ENCODE data around the gene SCEL. TPM values are rescaled to one million over a fixed set of nuclear protein-coding genes. Genes with fewer than 3 reads are reported as not detected.

SCEL gene
- total RNA-seq, 2 experiments from 2014 or later = not detected

DNA sequence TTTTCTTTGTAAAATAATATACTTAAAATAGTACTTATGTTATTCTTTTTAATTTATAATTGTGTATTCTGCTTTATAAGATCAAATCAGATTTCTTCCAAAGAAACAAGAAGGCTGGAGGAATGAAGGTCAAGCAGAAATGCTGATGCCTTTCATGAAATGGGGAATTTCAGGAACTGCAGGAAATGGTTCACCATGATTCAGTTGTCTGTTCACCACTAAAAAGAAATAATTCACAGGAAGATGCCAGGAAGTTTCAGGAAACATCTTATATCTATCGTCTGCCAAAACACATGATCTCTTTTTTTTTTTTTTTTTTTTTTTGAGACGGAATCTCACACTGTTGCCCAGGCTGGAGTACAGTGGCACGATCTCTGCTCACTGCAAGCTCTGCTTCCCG, 15.7 kb upstream of the SCEL start:
- no peaks in the 10 kb centered on the region for H3K4me1 Mint-ChIP-seq (ENCODE audit: low read depth)
- Histone ChIP-seq H3K4me1 (ENCODE audit: insufficient read depth, low read length) (no peaks in the 10 kb centered on the region), H3K36me3 (ENCODE audit: insufficient read depth, low read length) (no peaks in the 10 kb centered on the region), H3K4me3 (ENCODE audit: low read length) (no peak overlapping the region), H3K27me3 (ENCODE audit: control insufficient read depth in 1 of 2, insufficient read depth in 2 of 2, low read length in 2 of 2) (no peaks in the 10 kb centered on the region), H3K27ac (ENCODE audit: low read depth in 1 of 2, low read length in 2 of 2) (no peak overlapping the region), H3K9me3 (ENCODE audit: control insufficient read depth in 1 of 2, insufficient read depth in 1 of 2, low read length in 2 of 2) (no peaks in the 10 kb centered on the region)
- ChIA-PET CTCF (no interaction called here), POLR2A (no interaction called here)
- DNase-seq = no peak
- H3K36me3 Mint-ChIP-seq (ENCODE audit: low read depth) = no peaks in the 10 kb centered on the region
- no peak for ATAC-seq (ENCODE audit: poor library complexity)
- intact Hi-C loops (cut with DNase I, micrococcal nuclease) = no loop called here
- H3K27ac Mint-ChIP-seq = no peak overlapping the region
- H3K27me3 Mint-ChIP-seq = no peaks in the 10 kb centered on the region
- TF ChIP-seq, protein P1, sequence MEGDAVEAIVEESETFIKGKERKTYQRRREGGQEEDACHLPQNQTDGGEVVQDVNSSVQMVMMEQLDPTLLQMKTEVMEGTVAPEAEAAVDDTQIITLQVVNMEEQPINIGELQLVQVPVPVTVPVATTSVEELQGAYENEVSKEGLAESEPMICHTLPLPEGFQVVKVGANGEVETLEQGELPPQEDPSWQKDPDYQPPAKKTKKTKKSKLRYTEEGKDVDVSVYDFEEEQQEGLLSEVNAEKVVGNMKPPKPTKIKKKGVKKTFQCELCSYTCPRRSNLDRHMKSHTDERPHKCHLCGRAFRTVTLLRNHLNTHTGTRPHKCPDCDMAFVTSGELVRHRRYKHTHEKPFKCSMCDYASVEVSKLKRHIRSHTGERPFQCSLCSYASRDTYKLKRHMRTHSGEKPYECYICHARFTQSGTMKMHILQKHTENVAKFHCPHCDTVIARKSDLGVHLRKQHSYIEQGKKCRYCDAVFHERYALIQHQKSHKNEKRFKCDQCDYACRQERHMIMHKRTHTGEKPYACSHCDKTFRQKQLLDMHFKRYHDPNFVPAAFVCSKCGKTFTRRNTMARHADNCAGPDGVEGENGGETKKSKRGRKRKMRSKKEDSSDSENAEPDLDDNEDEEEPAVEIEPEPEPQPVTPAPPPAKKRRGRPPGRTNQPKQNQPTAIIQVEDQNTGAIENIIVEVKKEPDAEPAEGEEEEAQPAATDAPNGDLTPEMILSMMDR (IDR thresholded peaks at IDR 0.05) = no peak
- H3K9me3 Mint-ChIP-seq = no peaks in the 10 kb centered on the region
- H3K4me3 Mint-ChIP-seq = no peak overlapping the region

DNA sequence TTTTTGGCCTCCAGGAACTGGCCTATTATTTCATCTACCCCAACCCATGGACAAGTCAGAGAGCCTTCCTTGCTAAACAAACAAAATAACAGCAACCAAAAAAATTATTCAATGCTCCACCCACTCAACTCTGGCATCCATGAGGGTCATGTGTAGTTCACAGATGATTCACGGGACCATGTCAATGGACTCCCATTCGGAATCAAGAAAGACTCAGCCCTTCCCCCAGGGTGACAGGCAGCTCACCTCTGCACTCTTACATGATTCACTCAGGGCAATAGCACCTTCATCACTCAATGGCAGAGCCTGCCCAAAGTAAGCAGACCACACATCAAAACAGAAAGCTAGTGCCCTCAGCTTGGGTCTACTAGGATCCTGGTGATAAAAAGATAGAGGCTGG, 14.3 kb upstream of the SCEL start:
- POLR2A ChIA-PET = no interaction called here
- DNase-seq (no peak), ATAC-seq (ENCODE audit: poor library complexity) (no peak)
- Mint-ChIP-seq H3K36me3 (ENCODE audit: low read depth) (no peaks in the 10 kb centered on the region), H3K9me3 (no peaks in the 10 kb centered on the region), H3K27ac (no peak overlapping the region), H3K4me1 (ENCODE audit: low read depth) (no peaks in the 10 kb centered on the region), H3K4me3 (no peak overlapping the region), H3K27me3 (no peaks in the 10 kb centered on the region)
- H3K36me3 ChIP-seq (ENCODE audit: insufficient read depth, low read length) = no peaks in the 10 kb centered on the region
- no peak overlapping the region for H3K4me3 ChIP-seq (ENCODE audit: low read length)
- TF ChIP-seq, protein P1 (IDR thresholded peaks at IDR 0.05) = no peak
- H3K27ac ChIP-seq (ENCODE audit: low read depth in 1 of 2, low read length in 2 of 2) = no peak overlapping the region
- H3K9me3 ChIP-seq (ENCODE audit: control insufficient read depth in 1 of 2, insufficient read depth in 1 of 2, low read length in 2 of 2) = no peaks in the 10 kb centered on the region
- H3K4me1 ChIP-seq (ENCODE audit: insufficient read depth, low read length) = no peaks in the 10 kb centered on the region
- CTCF ChIA-PET = no interaction called here
- intact Hi-C loops (cut with DNase I, micrococcal nuclease) = no loop called here
- no peaks in the 10 kb centered on the region for H3K27me3 ChIP-seq (ENCODE audit: control insufficient read depth in 1 of 2, insufficient read depth in 2 of 2, low read length in 2 of 2)

DNA sequence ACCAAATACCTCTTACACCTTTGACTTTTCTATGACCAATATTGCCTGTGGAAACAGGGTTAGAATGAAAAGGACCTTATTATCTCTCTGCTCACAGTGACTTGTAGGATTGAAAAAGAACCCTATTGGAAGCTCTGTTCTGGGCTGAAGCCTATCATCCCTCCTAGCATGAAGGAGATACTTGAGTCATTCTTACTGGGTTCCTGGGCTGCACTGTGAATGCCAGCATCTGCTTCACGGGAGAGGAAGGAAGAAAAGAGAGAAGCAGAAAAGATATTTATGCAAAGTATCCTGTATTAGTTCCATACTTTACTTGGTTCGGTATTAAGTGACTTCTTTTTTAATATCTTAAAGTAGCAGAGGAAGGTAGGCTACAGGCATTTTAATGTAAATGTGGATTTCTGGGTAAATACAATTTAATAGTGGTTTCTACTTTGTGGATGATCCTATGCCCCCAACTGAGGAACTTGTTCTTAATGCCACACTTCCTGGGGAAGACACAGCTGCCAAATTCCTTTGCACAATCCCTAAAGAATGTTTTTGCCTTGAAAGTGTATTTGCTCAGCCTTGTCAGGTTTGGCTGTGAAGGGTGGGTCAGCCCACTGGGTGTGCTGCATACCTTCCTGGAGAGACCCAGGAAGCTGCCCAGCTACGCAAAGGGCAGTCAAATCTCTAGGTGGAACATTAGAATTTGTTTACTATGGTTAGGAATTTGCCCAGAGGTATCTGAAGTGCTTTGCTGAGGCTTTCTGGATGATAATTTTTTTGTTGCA, 13.7 kb upstream of the SCEL start:
- H3K9me3 ChIP-seq (ENCODE audit: control insufficient read depth in 1 of 2, insufficient read depth in 1 of 2, low read length in 2 of 2) = no peaks in the 10 kb centered on the region
- H3K27ac ChIP-seq (ENCODE audit: low read depth in 1 of 2, low read length in 2 of 2) = no peak overlapping the region
- H3K4me3 ChIP-seq (ENCODE audit: low read length) = no peak overlapping the region
- no peaks in the 10 kb centered on the region for H3K36me3 ChIP-seq (ENCODE audit: insufficient read depth, low read length)
- TF ChIP-seq, protein P1 (IDR thresholded peaks at IDR 0.05) = no peak
- ChIA-PET CTCF (no interaction called here), POLR2A (no interaction called here)
- H3K36me3 Mint-ChIP-seq (ENCODE audit: low read depth) = no peaks in the 10 kb centered on the region
- ATAC-seq (ENCODE audit: poor library complexity) (no peak), DNase-seq (no peak)
- H3K27me3 Mint-ChIP-seq = no peaks in the 10 kb centered on the region
- no peaks in the 10 kb centered on the region for H3K27me3 ChIP-seq (ENCODE audit: control insufficient read depth in 1 of 2, insufficient read depth in 2 of 2, low read length in 2 of 2)
- H3K4me3 Mint-ChIP-seq = no peak overlapping the region
- H3K9me3 Mint-ChIP-seq = no peaks in the 10 kb centered on the region
- intact Hi-C loops (cut with DNase I, micrococcal nuclease) = no loop called here
- no peaks in the 10 kb centered on the region for H3K4me1 Mint-ChIP-seq (ENCODE audit: low read depth)
- H3K27ac Mint-ChIP-seq = no peak overlapping the region
- no peaks in the 10 kb centered on the region for H3K4me1 ChIP-seq (ENCODE audit: insufficient read depth, low read length)

Data from CD4-positive, alpha-beta T cell (primary cell).